Adrenal gland (tissue), 12 donors: ENCODE measurements around the gene ZNF76. TPM values are rescaled to one million over a fixed set of nuclear protein-coding genes. Genes with fewer than 3 reads are reported as not detected.

Source experiments
- DNase-seq, 7 donors: peaks; one replicate each; pipeline ENCODE4 v3.0.0-alpha.2; 2019 to 2020
- H3K27ac ChIP-seq, 5 donors: fragments of 200-600 bp; sonication (generic) in 4 of 5; 1 replicate in 3 of 5; 2 replicates in 2 of 5; pipeline versions ENCODE4 v1.5.1 to v1.8.0; 2016 to 2020; ENCODE audit warnings: mild to moderate bottlenecking in 1 of 5
- H3K27me3 ChIP-seq: fragments of 200-600 bp; 2 replicates; pipeline ENCODE4 v1.8.0; 2021
- H3K36me3 ChIP-seq, 2 donors: fragments of 200-600 bp; replicated peaks in 1 of 2; 1 replicate in 1 of 2; 2 replicates in 1 of 2; pipeline versions ENCODE4 v1.5.1 to v1.8.0; 2018 to 2022
- H3K4me1 ChIP-seq, 2 donors: fragments of 200-600 bp; replicated peaks in 1 of 2; 1 replicate in 1 of 2; 2 replicates in 1 of 2; pipeline versions ENCODE4 v1.5.1 to v1.8.0; 2018 to 2021
- H3K4me3 ChIP-seq, 4 donors: fragments of 200-600 bp; sonication (generic) in 3 of 4; one replicate each; pipeline ENCODE4 v1.5.1; 2016 to 2018
- H3K9me3 ChIP-seq, 3 donors: fragments of 200-600 bp; sonication (generic) in 1 of 3; replicated peaks in 1 of 3; 1 replicate in 2 of 3; 2 replicates in 1 of 3; pipeline versions ENCODE4 v1.5.1 to v1.8.0; 2016 to 2021
- POLR2A ChIP-seq, 2 donors: fragments of 450-650 bp; IDR thresholded peaks; one replicate each; pipeline ENCODE4 v1.6.1; 2017; ENCODE audit warnings: antibody characterized with exemption in 2 of 2, mild to moderate bottlenecking in 2 of 2, moderate library complexity in 1 of 2
- WGBS, 4 donors: extraction: QIAGEN DNeasy Blood & Tissue Kit in 2 of 4; methylation state at CpG; one replicate each; pipeline versions ENCODE4 v1.1.5 to v1.1.7; 2013 to 2017; 5-methylcytosine and 5-hydroxymethylcytosine counted together
- intact Hi-C, 2 donors: fragments of 100-400 bp; cut with DNase I; formaldehyde crosslinking; loops; one replicate each; pipeline versions ENCODE4 v1.14.1 to v1.15.0; 2022 to 2023
- polyA plus RNA-seq, 3 donors: library from polyadenylated mRNA; stranded (reverse); fragments of 200-250 nt in 2 of 3; fragments of 350-450 nt in 1 of 3; fragmentation: Illumina TruSeq in 1 of 3; extraction: RNeasy Lipid Tissue Mini Kit (QIAGEN cat#74804) in 1 of 3; gene quantifications; one replicate each; pipeline ENCODE4 v1.2.3, GENCODE V29; 2013 to 2014
- total RNA-seq, 9 donors: library from RNA; depleted of rRNA in 4 of 9; stranded (reverse); fragments of >200 nt in 4 of 9; fragments of 120-200 nt in 1 of 9; fragmentation: NEBNext Ultra II Directional in 1 of 9; extraction: Animal tissue kit (Norgen Biotek cat#: 25700) in 1 of 9; gene quantifications; one replicate each; pipeline versions ENCODE4 v1.1.0 to v1.2.4, GENCODE V29; 2013 to 2023
- TF ChIP-seq, protein P1 (sequence below), 6 experiments: fragments of 450-650 bp in 4 of 6; fragments of 200-600 bp in 2 of 6; sonication (generic) in 1 of 6; IDR thresholded peaks; 1 replicate in 5 of 6; 2 replicates in 1 of 6; pipeline versions ENCODE4 v1.5.1 to v1.8.0; 2016 to 2021; ENCODE audit warnings: antibody characterized with exemption in 6 of 6, mild to moderate bottlenecking in 2 of 6, moderate library complexity in 1 of 6
- donor health status: healthy with polysubstance abuse.
- donor health status: Bipolar disorder and iron deficiency.
- donor health status: DM: yes; HTN: yes; CAD: no.
- donor health status: DM: no; HTN: no; CAD: no.
- donor health status: DM: no; HTN: no; CAD: no.
- donor health status: DM: yes; HTN: yes; CAD: no.

The ZNF76 gene
- total and polyA plus RNA-seq, 12 donors: 25.3 to 185 (median 45.2) TPM

DNA sequence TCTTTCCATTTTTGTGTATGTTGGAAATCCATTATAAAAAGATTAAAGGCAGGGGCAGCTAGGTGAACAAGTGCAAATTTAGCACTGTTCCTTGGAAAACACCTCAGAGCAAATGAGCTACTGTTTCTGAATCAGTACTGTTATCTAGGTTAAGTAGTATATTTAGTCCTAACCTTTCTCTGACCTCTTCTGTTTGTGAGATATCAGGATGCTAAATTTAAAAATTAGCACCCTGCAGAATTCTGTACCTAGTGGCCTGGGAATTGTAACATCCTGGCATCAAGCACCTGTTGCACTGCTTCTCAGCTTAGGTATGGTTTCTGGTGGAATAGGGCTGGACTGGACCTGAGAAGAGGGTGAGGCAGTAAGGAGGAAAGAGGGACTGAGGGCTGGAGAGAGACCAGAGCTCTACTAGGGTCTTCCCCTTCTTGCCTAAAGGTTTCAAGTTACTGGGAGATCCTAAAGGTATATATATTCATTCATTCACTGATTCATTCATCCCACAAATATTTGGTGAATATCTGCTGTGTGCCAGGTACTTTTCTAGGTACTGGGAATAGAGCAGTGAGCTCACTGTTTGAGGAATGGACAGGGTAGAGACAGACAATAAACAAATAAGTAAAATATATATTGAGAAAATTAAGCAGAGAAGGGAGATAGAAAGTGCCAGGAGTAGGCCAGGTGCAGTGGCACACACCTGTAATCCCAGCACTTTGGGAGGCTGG lies 5.2 kb downstream of the ZNF76 start:
- Histone ChIP-seq H3K9me3 (no peaks in the 10 kb centered on the region), H3K4me1 (peaks cover 6 to 19% of the 10 kb centered on the region in 2 donors), H3K36me3 (no peaks in the 10 kb centered on the region), H3K27ac (no peak overlapping the region), H3K27me3 (no peaks in the 10 kb centered on the region), H3K4me3 (no peak overlapping the region)
- intact Hi-C loops: no loop called here
- no peak for DNase-seq
- no peak for TF ChIP-seq POLR2A (IDR thresholded peaks at IDR 0.05)
- TF ChIP-seq, protein P1, sequence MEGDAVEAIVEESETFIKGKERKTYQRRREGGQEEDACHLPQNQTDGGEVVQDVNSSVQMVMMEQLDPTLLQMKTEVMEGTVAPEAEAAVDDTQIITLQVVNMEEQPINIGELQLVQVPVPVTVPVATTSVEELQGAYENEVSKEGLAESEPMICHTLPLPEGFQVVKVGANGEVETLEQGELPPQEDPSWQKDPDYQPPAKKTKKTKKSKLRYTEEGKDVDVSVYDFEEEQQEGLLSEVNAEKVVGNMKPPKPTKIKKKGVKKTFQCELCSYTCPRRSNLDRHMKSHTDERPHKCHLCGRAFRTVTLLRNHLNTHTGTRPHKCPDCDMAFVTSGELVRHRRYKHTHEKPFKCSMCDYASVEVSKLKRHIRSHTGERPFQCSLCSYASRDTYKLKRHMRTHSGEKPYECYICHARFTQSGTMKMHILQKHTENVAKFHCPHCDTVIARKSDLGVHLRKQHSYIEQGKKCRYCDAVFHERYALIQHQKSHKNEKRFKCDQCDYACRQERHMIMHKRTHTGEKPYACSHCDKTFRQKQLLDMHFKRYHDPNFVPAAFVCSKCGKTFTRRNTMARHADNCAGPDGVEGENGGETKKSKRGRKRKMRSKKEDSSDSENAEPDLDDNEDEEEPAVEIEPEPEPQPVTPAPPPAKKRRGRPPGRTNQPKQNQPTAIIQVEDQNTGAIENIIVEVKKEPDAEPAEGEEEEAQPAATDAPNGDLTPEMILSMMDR (IDR thresholded peaks at IDR 0.05): no peak

DNA sequence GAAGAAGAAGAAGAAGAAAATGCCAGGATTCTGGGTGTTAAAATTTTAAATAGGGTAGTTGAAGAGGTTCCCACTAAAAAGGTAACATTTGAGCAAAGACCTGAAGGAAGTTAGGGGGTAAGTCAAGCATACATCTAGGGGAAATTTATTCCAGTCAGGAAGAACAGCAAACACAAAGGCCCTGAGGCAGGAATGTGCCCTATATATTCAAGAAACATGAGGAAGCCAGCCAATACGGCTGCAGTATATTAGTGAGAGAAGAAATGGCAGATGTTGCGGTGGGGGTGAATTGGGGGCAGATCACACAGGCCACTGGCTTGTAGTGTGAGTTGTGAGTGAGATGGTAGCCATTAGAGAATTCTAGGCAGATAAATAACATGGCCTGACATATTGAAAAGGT lies 6.0 kb downstream of the ZNF76 start:
- 87 to 95% (median 93%) methylated on average over 2 of the region's 2 CpGs for WGBS, 4 donors
- no peak for TF ChIP-seq POLR2A (IDR thresholded peaks at IDR 0.05)
- TF ChIP-seq, protein P1 (IDR thresholded peaks at IDR 0.05): no peak
- intact Hi-C loops: no loop called here
- H3K4me3 ChIP-seq: no peak overlapping the region
- no peak for DNase-seq
- peaks cover 2 to 14% of the 10 kb centered on the region in 2 donors for H3K4me1 ChIP-seq
- no peaks in the 10 kb centered on the region for H3K9me3 ChIP-seq
- H3K36me3 ChIP-seq: no peaks in the 10 kb centered on the region
- no peaks in the 10 kb centered on the region for H3K27me3 ChIP-seq
- H3K27ac ChIP-seq: no peak overlapping the region

DNA sequence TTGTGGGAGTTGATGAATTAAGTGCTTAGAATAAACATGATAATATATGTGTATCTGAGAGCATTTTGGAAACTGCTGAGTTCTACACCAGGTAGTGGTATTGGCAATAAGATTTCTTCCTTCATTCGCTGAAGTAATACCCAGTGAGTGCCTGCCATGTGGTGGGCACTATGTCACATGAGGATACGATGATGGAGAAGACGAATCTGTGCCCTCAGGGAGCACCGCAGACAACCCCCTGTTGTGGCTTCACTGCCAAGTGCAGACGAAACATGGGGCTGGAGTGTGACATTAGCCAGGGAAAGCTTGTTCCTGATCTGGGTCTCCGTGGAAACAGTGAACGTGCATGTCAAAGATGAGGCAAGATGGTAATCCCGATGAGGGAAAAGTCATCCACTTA lies 7.9 kb downstream of the ZNF76 start:
- Histone ChIP-seq H3K9me3 (no peaks in the 10 kb centered on the region), H3K4me3 (no peak overlapping the region), H3K4me1 (peaks cover 0 to 8% of the 10 kb centered on the region in 2 donors), H3K27ac (no peak overlapping the region), H3K36me3 (no peaks in the 10 kb centered on the region), H3K27me3 (no peaks in the 10 kb centered on the region)
- intact Hi-C loops: no loop called here
- WGBS, 4 donors: 81 to 95% (median 89%) methylated on average over 8 of the region's 8 CpGs
- DNase-seq: no peak
- TF ChIP-seq, protein P1 (IDR thresholded peaks at IDR 0.05): no peak
- TF ChIP-seq POLR2A (IDR thresholded peaks at IDR 0.05): no peak

DNA sequence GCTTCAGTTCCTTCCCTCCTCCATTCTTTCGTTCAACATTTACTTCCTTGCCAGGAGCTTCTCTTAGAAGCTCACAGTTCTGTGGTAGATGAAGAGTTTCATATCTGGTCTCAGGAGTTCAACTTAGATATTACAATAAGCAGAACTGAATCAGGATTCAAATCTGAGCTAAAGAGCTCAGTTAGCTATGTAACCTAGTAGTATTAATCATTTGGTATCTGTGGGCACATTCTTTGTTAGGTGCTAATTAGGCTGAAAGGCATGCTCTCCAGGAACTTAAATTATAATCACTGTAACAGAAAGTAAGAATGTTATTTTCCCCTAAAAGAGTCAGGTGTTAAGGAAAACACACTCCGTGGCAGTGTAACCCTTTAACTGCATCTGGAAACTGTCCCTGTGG lies 8.4 kb downstream of the ZNF76 start:
- TF ChIP-seq POLR2A (IDR thresholded peaks at IDR 0.05): no peak
- TF ChIP-seq, protein P1 (IDR thresholded peaks at IDR 0.05): no peak
- Histone ChIP-seq H3K27ac (no peak overlapping the region), H3K27me3 (no peaks in the 10 kb centered on the region), H3K9me3 (no peaks in the 10 kb centered on the region), H3K4me1 (peaks cover 0 to 8% of the 10 kb centered on the region in 2 donors), H3K4me3 (no peak overlapping the region), H3K36me3 (no peaks in the 10 kb centered on the region)
- no peak for DNase-seq
- intact Hi-C loops: no loop called here
- 78 to 89% (median 85%) methylated on average over 2 of the region's 2 CpGs for WGBS, 4 donors
